ENCODE measurements around the gene PTPRD. TPM values are rescaled to one million over a fixed set of nuclear protein-coding genes. Genes with fewer than 3 reads are reported as not detected.

The PTPRD gene
- total RNA-seq, 1 donor from 2014 or later: 85.4 TPM

- no peak for DNase-seq (ENCODE audit: low read depth)
Measured at GRCh38 chr9:8904771-8905515, 1707.9 kb downstream of the PTPRD start.

- DNase-seq (ENCODE audit: low read depth): no peak
Measured at GRCh38 chr9:8903077-8903476, 1709.7 kb downstream of the PTPRD start.

GRCh38 chr9:8901146-8901545 lies 1711.7 kb downstream of the PTPRD start:
- DNase-seq (ENCODE audit: low read depth): no peak

GRCh38 chr9:8899511-8899910 lies 1713.3 kb downstream of the PTPRD start:
- no peak for DNase-seq (ENCODE audit: low read depth)

GRCh38 chr9:8895861-8896224 lies 1717.0 kb downstream of the PTPRD start:
- DNase-seq (ENCODE audit: low read depth): peak; percentile 65

- DNase-seq (ENCODE audit: low read depth): no peak
Measured at GRCh38 chr9:8895106-8895860, 1717.5 kb downstream of the PTPRD start.

GRCh38 chr9:8890695-8891094 lies 1722.1 kb downstream of the PTPRD start:
- DNase-seq (ENCODE audit: low read depth): no peak

- DNase-seq (ENCODE audit: low read depth): no peak
Measured at GRCh38 chr9:8889100-8889499, 1723.7 kb downstream of the PTPRD start.

- no peak for DNase-seq (ENCODE audit: low read depth)
Measured at GRCh38 chr9:8888591-8888990, 1724.2 kb downstream of the PTPRD start.

GRCh38 chr9:8887369-8887768 lies 1725.4 kb downstream of the PTPRD start:
- DNase-seq (ENCODE audit: low read depth): no peak

- DNase-seq (ENCODE audit: low read depth): no peak
Measured at GRCh38 chr9:8883321-8883720, 1729.5 kb downstream of the PTPRD start.

GRCh38 chr9:8880060-8880459 lies 1732.7 kb downstream of the PTPRD start:
- DNase-seq (ENCODE audit: low read depth): no peak

- DNase-seq (ENCODE audit: low read depth): no peak
Measured at GRCh38 chr9:8879284-8879683, 1733.5 kb downstream of the PTPRD start.

- DNase-seq (ENCODE audit: low read depth): no peak
Measured at GRCh38 chr9:8877753-8878494, 1734.9 kb downstream of the PTPRD start.

GRCh38 chr9:8876303-8876702 lies 1736.5 kb downstream of the PTPRD start:
- DNase-seq (ENCODE audit: low read depth): no peak

GRCh38 chr9:8874482-8874881 lies 1738.3 kb downstream of the PTPRD start:
- no peak for DNase-seq (ENCODE audit: low read depth)

- DNase-seq (ENCODE audit: low read depth): no peak
Measured at GRCh38 chr9:8872802-8873201, 1740.0 kb downstream of the PTPRD start.

- DNase-seq (ENCODE audit: low read depth): no peak
Measured at GRCh38 chr9:8871796-8872445, 1740.9 kb downstream of the PTPRD start.

GRCh38 chr9:8871396-8871795 lies 1741.4 kb downstream of the PTPRD start:
- no peak for DNase-seq (ENCODE audit: low read depth)

- no peak for DNase-seq (ENCODE audit: low read depth)
Measured at GRCh38 chr9:8869812-8870211, 1743.0 kb downstream of the PTPRD start.

GRCh38 chr9:8868632-8869031 lies 1744.2 kb downstream of the PTPRD start:
- peak; percentile 80 for DNase-seq (ENCODE audit: low read depth)

GRCh38 chr9:8867148-8867547 lies 1745.7 kb downstream of the PTPRD start:
- no peak for DNase-seq (ENCODE audit: low read depth)
